Activated CD4-positive, CD25-positive, alpha-beta regulatory T cell treated with anti-CD3 and anti-CD28 coated beads, Interleukin-2, amount 50 U/mL, for 24 hours (primary cell): ENCODE measurements around the gene UBE2S.
"Not testable (repeated sequence)": the region's sequence is repeated elsewhere in the genome, so short reads cannot be mapped to it uniquely, and the experiment has no call there.

Experiments used
- ATAC-seq, 2 donors: fragments of 150-1000 bp; cut with Tn5 transposase; one replicate each; pipeline ENCODE4 v1.10.0; 2021; ENCODE audit warnings: mild to moderate bottlenecking in 1 of 2, moderate library complexity in 1 of 2

The UBE2S gene

GRCh38 chr19:55407550-55407799 is at the start of gene UBE2S:
UBE2S (minus strand) TSS chr19:55407788; CDS start chr19:55407589, 199 bp downstream.
- peak in 1 of 2 donors; percentile 0 for ATAC-seq

GRCh38 chr19:55456347-55456746 is 48.8 kb upstream of the UBE2S start:
- no peak for ATAC-seq

GRCh38 chr19:55455576-55456235 is 48.1 kb upstream of the UBE2S start:
- ATAC-seq = no peak

GRCh38 chr19:55454787-55455243 is 47.2 kb upstream of the UBE2S start:
- no peak for ATAC-seq

GRCh38 chr19:55453511-55454260 is 46.1 kb upstream of the UBE2S start:
- no peak for ATAC-seq

- ATAC-seq = peak; percentile 32 to 48
Observed at GRCh38 chr19:55452749-55453346, 45.3 kb upstream of the UBE2S start.

DNA sequence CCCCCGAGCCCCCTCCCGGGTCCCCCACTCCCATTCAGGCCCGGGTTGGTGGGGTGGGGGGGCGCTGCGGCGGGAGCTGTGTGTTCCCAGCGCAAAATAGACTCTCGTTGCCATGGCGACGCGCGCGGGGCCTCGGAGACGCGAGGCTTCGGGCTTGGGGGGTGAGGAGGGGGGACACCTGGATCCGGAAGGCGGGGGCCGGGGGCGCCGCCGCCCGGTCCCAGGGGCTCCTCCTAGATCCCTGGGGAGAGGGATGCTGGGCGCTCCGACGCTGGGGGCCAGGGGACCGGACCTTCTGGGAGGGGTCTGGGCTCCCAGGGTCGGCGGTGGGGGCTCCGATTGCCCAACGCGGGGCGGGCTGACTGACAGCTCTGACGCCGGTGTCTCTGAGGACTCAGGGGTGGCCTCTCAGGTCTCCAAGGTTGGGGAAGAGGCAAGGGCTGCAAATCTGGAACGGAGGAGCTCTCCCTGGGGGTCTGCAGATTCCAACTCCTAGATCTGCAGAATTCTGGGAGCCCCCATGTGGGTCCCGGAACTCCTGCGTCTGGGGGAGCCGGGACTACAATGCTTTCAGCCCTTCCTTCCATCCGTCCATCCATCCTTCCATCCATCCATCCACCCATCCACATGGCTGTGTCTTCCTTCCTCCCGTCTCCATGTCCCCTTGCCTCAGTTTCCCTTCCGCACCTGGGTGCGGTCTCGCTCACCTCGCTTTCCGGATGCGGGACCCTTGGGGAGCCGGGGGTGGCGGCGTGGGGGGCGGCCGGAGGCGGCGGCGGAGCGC is 44.6 kb upstream of the UBE2S start:
- no peak for ATAC-seq

- ATAC-seq = no peak
Observed at GRCh38 chr19:55451163-55451964, 43.8 kb upstream of the UBE2S start.

DNA sequence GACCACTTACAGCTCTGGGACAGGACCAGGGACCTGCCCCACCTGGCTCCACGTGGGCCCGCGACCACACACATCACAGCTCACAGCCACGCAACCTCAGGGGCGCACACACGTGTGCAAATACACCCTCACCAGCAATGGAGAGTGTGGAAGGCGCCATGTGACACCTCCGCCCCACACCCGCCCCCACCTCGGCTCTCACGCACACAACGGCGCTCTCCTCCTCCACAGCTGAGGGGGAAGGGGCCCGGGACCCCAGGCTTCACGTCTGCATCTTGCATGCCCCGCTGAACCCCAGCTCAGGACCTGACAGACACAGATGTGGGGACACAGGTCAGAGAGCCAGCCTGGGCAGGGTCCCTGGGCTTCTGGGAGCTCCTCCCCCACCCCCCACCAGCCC is 41.9 kb upstream of the UBE2S start:
- ATAC-seq = no peak

GRCh38 chr19:55448175-55448490 is 40.5 kb upstream of the UBE2S start:
- ATAC-seq = not testable (repeated sequence)

DNA sequence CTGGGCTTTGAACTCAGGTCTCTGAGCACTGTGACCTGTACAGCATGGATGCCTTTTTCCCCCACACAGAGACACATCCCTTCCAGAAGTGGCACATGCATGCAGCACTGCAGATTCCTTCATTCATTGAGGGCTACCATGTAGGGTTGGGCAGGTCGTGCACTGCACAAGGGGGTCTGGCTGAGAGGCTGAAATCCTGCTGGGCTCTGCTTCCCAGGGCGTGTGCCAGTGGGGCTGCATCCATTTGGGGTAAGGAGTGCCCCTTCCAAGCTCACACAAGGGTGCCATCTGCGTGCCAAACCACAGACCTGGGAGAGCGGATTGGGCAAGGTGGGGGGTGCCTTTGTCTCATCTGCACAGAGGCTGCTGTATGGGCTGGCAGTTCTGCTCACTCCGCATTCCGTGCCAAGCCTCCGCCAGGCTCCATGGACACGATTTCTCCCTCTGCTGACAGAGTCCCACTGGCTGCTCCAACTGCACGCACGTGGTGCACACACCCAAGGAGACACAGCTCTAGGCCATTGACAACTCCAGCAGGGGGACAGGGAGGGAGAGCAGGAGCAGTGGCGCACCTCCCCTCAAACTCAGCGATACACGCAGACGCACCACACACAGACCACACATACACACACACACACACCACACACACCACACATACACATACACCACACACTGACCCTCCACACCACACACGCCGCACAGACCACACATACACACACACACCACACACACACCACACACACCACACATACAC is 40.0 kb upstream of the UBE2S start:
- no peak for ATAC-seq

GRCh38 chr19:55446060-55446459 is 38.5 kb upstream of the UBE2S start:
- ATAC-seq = no peak

GRCh38 chr19:55444646-55445045 is 37.1 kb upstream of the UBE2S start:
- ATAC-seq = no peak

DNA sequence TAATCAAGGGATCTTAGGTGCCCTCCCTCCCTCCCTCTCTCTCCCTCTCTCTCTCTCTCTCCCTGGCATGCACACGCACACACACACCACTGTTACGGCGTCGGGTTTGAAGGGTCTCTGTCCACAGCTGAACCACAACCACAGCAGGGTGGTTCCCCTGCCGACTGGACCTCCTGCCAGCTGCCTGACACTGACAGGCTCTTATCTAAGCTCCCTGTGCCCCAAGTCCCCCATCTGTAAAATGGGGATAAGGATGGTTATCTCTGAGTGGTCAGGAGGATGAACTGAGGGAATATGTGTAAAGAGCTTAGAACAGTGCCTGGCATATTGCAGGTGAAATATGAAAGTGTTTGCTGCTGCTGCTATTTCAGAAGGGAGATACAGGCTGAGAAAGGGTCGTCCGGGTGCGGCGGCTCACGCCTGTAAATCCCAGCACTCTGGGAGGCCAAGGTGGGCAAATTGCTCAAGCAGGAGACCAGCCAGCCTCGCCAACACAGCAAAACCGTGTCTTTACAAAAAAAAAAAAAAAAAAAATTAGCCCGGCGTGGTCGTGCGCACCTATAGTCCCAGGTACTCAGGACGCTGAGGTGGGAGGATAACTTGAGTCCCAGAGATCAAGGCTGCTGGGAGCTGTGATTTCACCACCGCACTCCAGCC is 36.4 kb upstream of the UBE2S start:
- ATAC-seq = no peak

- ATAC-seq = no peak
Observed at GRCh38 chr19:55443045-55443823, 35.6 kb upstream of the UBE2S start, which contains the start of gene SHISA7. SHISA7 (minus strand) TSS chr19:55443300; CDS start chr19:55442863, 437 bp downstream.

DNA sequence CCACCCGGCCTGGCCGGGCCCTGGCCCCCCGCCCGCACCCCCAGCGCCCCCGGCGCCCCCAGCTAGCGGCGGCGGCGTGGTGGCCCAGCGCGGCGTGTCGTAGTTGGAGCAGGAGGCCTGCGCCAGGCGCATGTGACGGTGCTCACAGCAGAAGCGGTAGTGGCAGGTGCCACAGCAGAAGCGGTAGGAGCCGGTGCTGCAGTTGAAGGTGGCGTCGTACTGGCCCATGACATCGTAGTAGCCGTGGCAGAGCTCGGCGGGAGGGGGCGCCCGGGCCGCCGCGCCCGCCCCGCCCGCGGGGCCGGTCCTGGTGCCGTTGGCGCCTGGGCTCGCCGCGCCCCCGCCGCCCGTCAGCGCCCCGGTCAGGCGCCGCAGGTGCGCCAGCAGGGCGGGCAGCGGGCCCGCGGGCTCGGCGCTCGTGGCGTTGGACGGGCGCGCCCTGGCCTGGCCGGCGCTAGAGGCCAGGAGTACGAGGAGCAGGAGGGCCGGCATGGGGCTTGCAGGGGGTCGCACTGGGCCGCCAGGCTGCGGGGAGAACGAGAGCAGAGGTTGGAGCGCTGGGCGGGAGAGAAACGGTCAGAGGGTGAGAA is 34.9 kb upstream of the UBE2S start:
- ATAC-seq = no peak

GRCh38 chr19:55441692-55442321 is 34.2 kb upstream of the UBE2S start:
- ATAC-seq = peak in 1 of 2 donors; percentile 33

DNA sequence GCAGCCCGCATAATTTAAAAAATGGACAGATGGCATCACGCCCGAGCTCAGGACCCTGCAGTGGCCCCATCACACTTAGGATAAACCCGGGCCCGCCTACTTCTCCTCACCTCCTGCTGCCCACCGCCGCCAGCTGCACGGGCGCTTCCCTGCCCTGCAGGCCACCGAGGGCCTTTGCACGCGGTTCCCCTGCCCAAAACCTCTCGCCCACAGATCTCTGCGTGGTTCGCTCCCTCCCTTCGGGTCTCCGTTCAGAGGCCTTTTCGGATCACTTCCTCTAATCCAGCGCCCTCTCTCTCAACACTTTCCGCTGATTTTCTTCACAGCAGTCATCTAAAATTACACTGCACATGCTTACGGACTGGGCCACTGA is 33.7 kb upstream of the UBE2S start:
- no peak for ATAC-seq

- ATAC-seq = no peak
Observed at GRCh38 chr19:55440411-55441105, 33.0 kb upstream of the UBE2S start.
